Erythroblast (primary cell): ENCODE results near the gene GP2.

Experiments
- GATA1 ChIP-seq: IDR thresholded peaks from 2 replicates; pipeline ENCODE4 v1.6.1; 2011; ENCODE audit warnings: low read depth, mild to moderate bottlenecking, control low read depth, low read length, moderate library complexity
- POLR2A ChIP-seq: IDR thresholded peaks from 2 replicates; pipeline ENCODE4 v1.6.1; 2011; ENCODE audit warnings: mild to moderate bottlenecking, low read length

- TF ChIP-seq POLR2A (no peak), GATA1 (no peak)
Observed at GRCh38 chr16:20307791-20308190, 19.5 kb downstream of the GP2 start.
